C4-2B (cell line): Measurements from ENCODE around the gene IFNGR1.

Experiments used
- CTCF ChIP-seq: fragments of 450-650 bp; conservative IDR thresholded peaks from 2 replicates; pipeline ENCODE4 v1.5.1; 2017; ENCODE audit warnings: mild to moderate bottlenecking
- ZFX ChIP-seq: fragments of 450-650 bp; IDR thresholded peaks from 2 replicates; pipeline ENCODE4 v1.6.1; 2017

- TF ChIP-seq CTCF (no peak), ZFX (no peak)
Measured at GRCh38 chr6:137211910-137212309, 7.3 kb downstream of the IFNGR1 start.
